GM18505 (cell line): ENCODE results near the gene CRYBA2.

ENCODE experiments used
- ATAC-seq: cut with Tn5 transposase; IDR thresholded peaks from one replicate; pipeline ENCODE4 v1.9.1; 2021; ENCODE audit not compliant: unreplicated experiment
- POLR2A ChIP-seq: IDR thresholded peaks from 4 replicates; pipeline ENCODE4 v1.6.1; 2011; ENCODE audit warnings: borderline replicate concordance; ENCODE audit not compliant: insufficient read depth, insufficient read length; ENCODE audit errors: extremely low read depth

The CRYBA2 gene

DNA sequence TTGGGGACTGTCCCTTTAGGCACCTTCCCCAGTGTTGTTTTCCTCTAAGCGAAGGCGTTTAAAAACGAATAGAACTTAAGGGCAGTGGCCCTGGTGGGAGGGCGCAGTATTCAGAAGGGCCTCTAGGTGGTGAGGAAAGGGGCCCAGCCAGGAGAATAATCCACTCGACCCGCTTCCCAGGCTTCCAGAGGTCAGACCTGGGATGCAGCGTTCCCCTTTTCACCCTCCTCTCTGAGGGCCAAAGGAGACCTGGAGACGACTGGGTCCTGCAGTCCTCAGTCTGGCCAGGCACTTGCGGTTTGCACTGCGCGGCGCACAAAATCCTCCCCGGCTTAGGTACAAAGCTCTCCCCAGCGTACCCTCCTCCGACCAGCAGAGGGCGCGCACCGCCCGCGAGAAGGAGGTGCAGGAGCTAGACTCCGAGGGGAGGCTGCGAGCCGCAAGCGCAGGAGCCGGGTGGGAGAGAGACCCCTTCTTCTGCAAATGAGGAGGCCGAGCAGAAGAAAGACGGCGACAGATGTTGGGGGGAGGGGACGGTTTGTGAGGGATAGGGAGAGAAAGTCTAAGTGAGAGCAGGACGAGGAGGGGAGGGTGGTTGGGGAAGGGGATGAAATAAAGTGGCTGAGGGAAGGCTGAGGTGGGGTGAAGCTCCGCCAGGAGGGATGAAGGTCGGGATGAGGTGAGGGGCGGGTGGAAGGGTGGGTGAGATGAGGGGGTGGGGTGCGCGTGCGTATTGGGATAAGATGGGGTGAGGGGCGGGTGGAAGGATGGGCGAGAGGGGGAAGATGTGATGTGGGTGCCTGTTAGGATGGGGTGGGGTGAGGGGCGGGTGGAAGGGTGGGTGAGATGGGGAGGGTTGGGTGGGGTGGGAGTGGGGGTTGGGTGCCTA is 13.1 kb downstream of the CRYBA2 start:
- peak; percentile 62 for ATAC-seq
- no peak for TF ChIP-seq POLR2A

DNA sequence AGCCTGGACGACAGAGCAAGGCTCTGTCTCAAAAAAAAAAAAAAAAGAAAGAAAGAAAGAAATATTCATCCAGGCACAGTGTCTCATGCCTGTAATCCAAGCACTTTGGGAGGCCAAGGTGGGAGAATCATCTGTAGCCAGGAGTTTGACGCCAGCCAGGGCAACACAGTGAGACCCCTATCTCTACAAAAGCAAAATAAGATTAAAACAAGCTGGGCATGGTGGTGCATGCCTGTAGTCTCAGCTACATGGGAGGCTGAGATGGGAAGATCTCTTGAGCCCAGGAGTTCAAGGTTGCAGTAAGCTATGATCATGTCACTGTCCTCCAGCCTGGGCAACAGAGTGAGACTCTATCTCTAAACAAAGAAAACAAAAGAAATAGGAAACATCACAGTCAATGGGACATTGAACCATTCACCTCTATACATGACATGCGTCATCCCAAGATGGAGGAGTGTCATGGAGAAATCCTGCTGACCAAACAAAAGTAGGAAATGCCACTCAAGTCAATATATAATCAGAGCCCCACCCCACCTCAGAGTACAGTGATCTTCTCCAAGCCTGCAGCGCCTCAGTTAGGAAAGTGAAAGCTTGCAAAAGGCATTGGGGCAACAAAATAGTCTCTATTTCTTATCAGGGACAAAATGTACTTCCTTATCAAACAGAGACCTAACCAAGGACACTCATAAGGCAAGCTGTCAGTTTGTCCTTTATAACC is 18.0 kb downstream of the CRYBA2 start:
- ATAC-seq, result no peak
- TF ChIP-seq POLR2A, result no peak

DNA sequence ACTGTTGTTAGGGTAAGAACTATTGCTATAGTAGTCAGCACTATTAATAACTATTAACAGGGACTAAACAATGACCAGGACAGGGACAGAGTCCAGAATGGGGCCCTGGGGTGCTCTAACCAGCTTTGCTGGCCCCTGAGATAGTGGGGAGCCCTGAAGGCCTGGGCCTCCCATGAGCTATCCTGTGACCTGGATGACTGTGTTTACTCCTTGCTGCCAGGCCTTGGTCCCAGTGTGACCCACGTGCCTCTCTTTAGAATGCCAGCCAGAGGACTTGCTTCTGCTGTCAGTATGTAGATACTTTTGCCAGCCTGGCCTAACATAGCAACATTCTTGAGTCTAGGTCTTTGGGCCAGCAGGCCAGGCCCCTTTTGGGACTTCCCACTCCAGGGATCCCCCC is 22.3 kb downstream of the CRYBA2 start:
- TF ChIP-seq POLR2A, result no peak
- no peak for ATAC-seq

DNA sequence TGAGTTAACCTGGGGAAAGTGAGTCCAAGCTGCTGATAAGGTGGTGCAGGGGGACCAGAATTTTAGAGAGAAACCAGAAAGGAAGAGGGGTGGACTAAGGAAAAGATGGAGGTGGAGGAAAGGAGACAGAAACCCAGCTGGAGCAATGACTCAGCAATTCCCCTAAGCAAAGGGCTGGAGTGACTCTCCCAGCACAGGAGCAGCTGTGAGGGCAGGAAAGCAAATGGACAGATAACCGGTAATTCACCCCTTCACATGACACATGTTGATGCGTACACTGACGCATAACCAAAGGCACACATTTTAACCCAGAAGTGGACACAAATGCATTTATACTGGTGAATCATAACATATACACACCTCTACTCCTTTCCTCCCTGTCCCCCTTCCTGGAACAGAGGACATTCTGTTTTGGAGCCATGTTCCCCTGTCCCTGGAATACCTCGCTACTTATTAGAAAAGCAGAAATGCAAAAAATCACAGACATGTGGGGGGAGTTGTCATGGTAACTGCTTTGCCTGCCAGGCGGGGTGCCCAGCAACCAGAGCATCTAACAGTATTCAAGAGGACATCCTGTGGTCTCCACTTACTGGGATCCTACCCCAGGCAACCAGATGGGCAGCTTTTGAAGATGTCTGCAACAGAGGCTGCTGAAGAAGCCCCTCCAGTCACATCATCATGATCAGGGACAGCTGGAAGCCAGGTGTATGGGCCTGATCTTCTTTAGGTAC is 29.0 kb downstream of the CRYBA2 start:
- ATAC-seq, result no peak
- TF ChIP-seq POLR2A, result no peak

DNA sequence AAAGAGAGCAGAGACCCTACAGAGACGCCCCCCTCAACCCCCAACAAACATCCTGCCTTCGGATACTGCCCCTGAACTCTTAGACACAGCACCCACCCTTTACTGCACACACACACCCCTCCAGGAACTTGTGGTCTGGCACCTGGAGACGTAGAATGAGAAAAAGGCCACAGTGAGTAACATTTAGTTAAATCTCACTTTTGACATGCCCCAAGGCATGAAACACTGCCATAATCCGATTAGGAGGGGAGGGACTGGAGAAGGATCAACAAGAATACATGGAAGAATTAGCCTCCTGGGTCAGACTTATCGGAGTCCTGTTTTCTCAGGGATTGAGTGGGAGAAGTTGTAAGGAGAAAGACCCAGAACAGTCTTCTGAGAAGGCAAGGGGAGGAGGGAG is 29.6 kb downstream of the CRYBA2 start:
- ATAC-seq, result no peak
- TF ChIP-seq POLR2A, result no peak

DNA sequence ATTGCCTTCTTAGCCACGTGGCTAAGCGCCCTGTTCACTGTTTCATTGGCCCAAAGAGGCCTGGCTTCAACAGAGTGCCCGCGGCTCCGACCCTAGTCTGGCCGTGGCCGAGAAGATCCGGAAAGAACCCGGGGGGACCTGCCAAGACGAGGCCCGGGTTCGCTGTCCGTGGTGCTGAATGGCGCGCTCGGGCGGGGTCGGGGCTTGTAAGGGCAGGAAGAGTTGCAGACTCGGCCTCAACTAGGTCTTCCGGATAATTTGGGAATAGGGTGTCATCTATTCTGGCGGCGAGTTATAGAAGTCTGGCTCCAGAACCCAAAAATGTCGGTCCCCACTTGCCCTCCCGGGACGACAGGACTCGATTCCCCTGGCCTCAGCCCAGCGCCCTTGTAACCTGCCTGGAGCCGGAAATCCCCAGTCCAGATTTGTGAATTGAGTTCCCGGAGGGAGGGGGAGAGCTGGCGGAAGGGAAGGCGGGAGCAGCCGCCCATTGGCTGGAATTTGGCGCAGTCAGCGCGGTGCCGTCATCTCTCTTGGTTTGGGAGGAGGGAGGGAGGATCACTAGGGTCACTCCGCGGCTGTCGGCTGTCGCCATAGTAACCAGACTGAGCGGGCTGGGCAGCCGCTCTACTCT is 30.2 kb downstream of the CRYBA2 start:
- TF ChIP-seq POLR2A, result no peak

DNA sequence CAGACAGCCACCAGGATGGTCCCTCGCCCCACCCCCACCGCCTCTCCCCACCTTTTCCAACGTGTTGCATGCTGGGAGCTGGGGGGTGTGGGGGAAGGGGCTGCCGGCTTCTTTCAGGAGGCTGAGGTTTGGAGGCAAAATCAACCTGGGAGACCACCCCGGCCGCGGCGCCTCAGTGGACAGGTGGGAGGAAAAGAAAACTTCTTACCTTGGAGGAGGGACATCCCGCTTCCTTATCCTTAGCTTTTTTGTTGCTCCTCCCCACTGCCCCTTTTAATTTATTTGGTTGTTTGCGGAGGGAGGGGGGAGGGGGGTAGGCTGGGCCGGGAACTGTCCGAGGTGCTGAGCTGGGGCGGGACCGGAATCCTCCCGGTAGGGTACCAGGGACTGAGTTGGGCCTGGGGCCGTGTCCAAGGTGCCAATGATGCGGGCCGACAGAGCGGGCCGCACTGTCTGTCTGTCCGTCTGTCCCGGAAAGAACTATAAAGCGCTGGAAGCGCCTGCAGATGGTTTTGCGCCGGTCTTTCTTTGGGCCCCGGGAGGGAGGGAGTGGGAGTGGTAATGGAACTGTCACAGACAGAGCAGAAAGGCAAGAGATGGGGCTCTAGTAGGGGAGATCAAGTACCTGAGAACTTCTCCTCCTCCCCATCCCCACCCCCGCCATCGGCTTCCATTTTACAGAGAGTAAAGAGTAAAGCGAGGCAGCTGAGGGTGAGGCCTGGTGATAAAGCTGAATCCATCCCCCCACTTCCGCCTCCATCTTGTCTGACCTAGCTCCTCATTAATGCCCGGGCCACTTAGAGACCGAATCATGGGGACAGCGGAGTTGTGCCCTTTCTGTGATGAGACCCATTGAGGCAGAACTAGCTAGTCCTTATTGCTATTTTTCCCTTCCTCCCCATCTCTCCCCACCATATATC is 31.3 kb downstream of the CRYBA2 start:
- ATAC-seq, result no peak
- TF ChIP-seq POLR2A, result no peak

More for the DNA sequence above, 30.2 kb downstream of the CRYBA2 start:
- no peak for ATAC-seq

DNA sequence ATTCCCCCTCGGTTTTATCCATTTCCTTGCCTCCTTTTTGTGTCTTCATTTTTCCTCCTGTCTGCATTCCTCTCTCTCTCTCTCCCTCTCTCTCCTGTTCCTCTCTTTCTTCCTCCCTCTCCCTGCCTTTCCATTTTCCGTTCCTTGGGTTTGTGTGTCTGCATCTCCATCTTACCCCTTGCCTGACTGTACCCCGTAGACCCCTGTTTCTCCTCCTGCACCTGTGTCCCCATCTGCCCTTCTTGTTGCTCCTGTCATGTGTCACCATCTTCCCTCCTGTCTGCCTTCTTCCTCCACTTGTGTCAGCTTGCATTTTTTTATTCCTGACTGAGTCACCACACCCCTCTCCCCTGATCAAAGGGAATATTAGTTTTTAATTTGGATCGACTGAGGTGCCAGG is 32.0 kb downstream of the CRYBA2 start:
- TF ChIP-seq POLR2A, result no peak
- ATAC-seq, result no peak

DNA sequence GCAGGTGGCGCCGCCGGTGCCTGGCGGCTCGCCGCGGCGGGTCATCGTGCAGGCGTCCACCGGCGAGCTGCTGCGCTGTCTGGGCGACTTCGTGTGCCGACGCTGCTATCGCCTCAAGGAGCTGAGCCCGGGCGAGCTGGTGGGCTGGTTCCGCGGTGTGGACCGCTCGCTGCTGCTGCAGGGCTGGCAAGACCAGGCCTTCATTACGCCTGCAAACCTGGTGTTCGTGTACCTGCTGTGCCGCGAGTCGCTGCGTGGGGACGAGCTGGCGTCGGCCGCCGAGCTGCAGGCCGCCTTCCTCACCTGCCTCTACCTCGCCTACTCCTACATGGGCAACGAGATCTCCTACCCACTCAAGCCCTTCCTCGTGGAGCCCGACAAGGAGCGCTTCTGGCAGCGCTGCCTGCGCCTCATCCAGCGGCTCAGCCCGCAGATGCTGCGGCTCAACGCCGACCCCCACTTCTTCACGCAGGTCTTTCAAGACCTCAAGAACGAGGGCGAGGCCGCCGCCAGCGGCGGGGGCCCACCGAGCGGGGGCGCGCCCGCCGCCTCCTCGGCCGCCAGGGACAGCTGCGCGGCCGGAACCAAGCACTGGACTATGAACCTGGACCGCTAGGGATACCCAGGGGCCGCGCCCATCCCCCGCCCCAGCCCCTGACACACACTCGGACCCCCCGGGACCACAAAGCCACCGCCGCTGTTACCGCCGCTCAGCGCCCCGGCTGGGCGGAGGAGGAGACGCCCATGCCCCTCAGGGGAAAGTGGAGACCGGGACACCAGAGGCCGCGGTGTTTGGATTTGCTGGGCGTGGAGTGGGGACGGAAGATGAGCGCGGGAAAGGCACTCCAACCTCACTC is 32.7 kb downstream of the CRYBA2 start:
- no peak for TF ChIP-seq POLR2A

DNA sequence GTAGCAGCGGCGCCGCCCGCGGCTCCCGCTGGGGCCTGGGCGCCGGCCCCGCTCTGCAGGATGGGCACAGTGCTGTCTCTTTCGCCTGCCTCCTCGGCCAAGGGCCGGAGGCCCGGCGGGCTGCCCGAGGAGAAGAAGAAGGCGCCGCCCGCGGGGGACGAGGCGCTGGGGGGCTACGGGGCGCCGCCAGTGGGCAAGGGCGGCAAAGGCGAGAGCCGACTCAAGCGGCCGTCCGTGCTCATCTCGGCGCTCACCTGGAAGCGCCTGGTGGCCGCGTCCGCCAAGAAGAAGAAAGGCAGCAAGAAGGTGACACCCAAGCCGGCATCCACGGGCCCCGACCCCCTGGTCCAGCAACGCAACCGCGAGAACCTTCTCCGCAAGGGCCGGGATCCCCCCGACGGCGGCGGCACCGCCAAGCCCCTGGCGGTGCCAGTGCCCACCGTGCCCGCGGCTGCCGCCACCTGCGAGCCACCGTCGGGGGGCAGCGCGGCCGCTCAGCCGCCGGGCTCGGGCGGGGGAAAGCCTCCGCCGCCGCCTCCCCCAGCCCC is 33.4 kb downstream of the CRYBA2 start:
- ATAC-seq, result no peak
- no peak for TF ChIP-seq POLR2A

More for the DNA sequence above, 32.7 kb downstream of the CRYBA2 start:
- ATAC-seq, result no peak

DNA sequence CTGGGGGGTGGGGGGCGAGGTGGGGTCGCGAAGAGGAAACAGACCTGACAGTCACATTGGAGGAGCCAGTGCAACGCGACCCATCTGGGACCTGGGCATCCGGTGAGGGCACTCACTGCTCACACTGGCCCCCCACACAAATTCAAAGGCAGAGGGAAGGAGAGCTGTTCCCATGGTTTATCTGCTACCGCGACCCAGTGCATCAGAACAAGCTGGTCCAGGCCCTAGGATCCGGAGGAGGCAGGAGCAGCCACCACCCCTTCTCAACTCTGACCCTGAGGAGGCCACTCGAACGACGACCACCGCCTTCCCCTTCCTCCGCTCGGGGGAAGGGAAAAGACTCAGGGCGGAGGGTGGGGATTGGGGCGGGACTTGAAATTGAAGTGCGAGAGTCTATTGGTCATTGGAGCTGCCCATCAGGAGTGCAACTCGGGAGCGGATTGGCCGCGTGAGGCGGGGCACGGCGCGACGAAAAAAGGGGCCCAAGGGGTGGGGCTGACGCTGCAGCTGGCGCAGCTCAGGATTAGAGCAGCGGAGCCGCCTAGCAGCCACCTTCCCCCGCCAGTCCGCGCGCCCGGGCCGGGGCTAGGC is 34.0 kb downstream of the CRYBA2 start, which contains the start of gene CDK5R2:
Gene CDK5R2, plus strand, starts transcription at position 526 of the 591 bp plus-strand sequence. CDS start 155 bp downstream, outside the sequence.
- no peak for TF ChIP-seq POLR2A
- peak; percentile 96 for ATAC-seq
